K562 (cell line): ENCODE results near the gene LRRC57. TPM values are rescaled to one million over a fixed set of nuclear protein-coding genes. Genes with fewer than 3 reads are reported as not detected.
A peak's percentile ranks its signal among the peaks of the same experiment; 100 is the strongest.

Experiments
- ELF1 ChIP-seq: fragments of 200-800 bp; sonication (Bioruptor generic); IDR thresholded peaks from 2 replicates; pipeline ENCODE4 v1.6.1; 2016; ENCODE audit warnings: missing genetic modification characterization, missing compliant biosample characterization
- ETV1 ChIP-seq: fragments of 450-650 bp; conservative IDR thresholded peaks from 2 replicates; pipeline ENCODE4 v1.6.1; 2016; ENCODE audit warnings: missing genetic modification characterization, control low read depth, low read depth, missing compliant biosample characterization
- HCFC1 ChIP-seq: IDR thresholded peaks from 2 replicates; pipeline ENCODE4 v1.6.1; 2012; ENCODE audit warnings: low read depth, low read length, improper control_type of control experiment
- NFATC3 ChIP-seq: fragments of 450-650 bp; IDR thresholded peaks from 2 replicates; pipeline ENCODE4 v1.6.1; 2017; ENCODE audit warnings: mild to moderate bottlenecking
- NRF1 ChIP-seq, 2 experiments: fragments of 450-650 bp; IDR thresholded peaks in 1 of 2; conservative IDR thresholded peaks in 1 of 2; 2 replicates each; pipeline ENCODE4 v1.6.1; 2014; ENCODE audit warnings: mild to moderate bottlenecking in 2 of 2
- SOX6 ChIP-seq: fragments of 450-650 bp; IDR thresholded peaks from 2 replicates; pipeline ENCODE4 v1.6.1; 2014; ENCODE audit warnings: mild to moderate bottlenecking
- polyA plus RNA-seq, 8 experiments: library from polyadenylated mRNA; depleted of rRNA in 4 of 8; stranded (reverse) in 5 of 8; unstranded in 3 of 8; fragments of >200 nt; fragmentation: Nextera tagmentation in 2 of 8; fragmentation: Illumina TruSeq in 1 of 8; extraction: Ambion mirVana in 2 of 8; extraction: Trizol in 1 of 8; gene quantifications; 2 replicates each; pipeline versions ENCODE4 v1.2.1 to v1.2.3, GENCODE V29; 2011 to 2014; ENCODE audit warnings: inconsistent platforms in 1 of 8, missing spikeins in 1 of 8
- total RNA-seq, 7 experiments: library from RNA; depleted of rRNA in 6 of 7; stranded (reverse); fragments of >200 nt in 6 of 7; fragmentation: Illumina TruSeq in 2 of 7; extraction: Trizol in 2 of 7; gene quantifications; 2 replicates each; pipeline versions ENCODE4 v1.2.1 to v1.2.3, GENCODE V29; 2011 to 2021; ENCODE audit warnings: low replicate concordance in 1 of 7
- TF ChIP-seq, protein P1 (sequence below): sonication (generic); formaldehyde crosslinking; IDR thresholded peaks from 2 replicates; pipeline ENCODE4 v1.8.1; 2023; ENCODE audit warnings: mild to moderate bottlenecking, missing genetic modification reagents
- TF ChIP-seq, protein P2 (sequence below): fragments of 200-600 bp; sonication (generic); IDR thresholded peaks from one replicate; pipeline ENCODE4 v1.6.1; 2012; ENCODE audit warnings: mild to moderate bottlenecking, low read depth, low read length, inconsistent platforms
- TF ChIP-seq, protein P3 (sequence below): fragments of 250-450 bp; sonication (Bioruptor Pico); IDR thresholded peaks from 2 replicates; pipeline ENCODE4 v1.4.0; 2020

The LRRC57 gene
- total and polyA plus RNA-seq, 9 of the 15 experiments (the other 6 are each of a cell fraction or from before 2014, with no cell fraction given), result 3.9 to 20.4 (median 14.8) TPM

DNA sequence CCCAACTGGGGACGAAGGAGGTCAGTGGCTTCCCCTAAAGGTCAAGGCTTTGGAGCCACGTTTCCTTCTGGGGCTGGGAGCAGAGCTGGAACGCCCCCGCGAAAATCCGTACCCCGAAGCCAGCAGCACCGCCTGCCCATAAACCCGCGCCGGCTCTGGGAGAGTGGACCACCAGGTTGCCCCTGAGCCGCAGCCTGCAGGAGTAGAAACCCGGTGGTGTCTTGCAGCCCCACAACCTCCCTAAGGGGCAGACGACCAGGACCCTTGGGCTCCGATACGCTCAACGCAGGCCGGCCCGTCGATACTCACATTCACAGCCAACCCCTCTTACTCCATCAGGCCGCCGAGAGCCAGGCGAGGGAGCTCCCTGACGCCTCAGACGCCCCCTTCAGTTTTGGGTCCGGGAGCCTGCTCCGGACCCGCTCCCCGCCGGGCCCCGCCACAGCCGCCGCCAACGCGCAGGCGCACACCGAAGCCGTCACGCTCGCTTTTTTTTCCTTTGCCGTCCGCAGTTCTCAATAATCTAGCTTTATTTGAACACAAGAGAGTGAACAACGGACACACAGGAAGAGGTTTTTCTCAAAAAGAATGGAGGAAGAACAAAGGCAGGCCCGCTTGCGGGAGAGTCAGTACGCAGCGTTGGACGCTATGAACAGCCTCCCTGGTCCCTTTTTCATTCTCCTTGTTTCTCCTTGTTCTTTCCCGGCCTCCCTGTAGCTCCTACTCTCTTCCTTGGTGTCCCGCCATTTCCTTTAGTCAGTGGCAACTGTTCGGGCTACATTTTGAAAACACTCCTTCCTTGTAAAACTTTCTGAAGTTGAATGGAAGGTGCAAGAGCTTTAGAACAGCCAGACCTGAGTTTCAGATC lies 57.7 kb downstream of the LRRC57 start, which contains the start of gene ZNF106 (continued):
- TF ChIP-seq, protein P1, sequence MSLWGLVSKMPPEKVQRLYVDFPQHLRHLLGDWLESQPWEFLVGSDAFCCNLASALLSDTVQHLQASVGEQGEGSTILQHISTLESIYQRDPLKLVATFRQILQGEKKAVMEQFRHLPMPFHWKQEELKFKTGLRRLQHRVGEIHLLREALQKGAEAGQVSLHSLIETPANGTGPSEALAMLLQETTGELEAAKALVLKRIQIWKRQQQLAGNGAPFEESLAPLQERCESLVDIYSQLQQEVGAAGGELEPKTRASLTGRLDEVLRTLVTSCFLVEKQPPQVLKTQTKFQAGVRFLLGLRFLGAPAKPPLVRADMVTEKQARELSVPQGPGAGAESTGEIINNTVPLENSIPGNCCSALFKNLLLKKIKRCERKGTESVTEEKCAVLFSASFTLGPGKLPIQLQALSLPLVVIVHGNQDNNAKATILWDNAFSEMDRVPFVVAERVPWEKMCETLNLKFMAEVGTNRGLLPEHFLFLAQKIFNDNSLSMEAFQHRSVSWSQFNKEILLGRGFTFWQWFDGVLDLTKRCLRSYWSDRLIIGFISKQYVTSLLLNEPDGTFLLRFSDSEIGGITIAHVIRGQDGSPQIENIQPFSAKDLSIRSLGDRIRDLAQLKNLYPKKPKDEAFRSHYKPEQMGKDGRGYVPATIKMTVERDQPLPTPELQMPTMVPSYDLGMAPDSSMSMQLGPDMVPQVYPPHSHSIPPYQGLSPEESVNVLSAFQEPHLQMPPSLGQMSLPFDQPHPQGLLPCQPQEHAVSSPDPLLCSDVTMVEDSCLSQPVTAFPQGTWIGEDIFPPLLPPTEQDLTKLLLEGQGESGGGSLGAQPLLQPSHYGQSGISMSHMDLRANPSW (CRISPR knock-in tag), result no peak
- TF ChIP-seq, protein P2, sequence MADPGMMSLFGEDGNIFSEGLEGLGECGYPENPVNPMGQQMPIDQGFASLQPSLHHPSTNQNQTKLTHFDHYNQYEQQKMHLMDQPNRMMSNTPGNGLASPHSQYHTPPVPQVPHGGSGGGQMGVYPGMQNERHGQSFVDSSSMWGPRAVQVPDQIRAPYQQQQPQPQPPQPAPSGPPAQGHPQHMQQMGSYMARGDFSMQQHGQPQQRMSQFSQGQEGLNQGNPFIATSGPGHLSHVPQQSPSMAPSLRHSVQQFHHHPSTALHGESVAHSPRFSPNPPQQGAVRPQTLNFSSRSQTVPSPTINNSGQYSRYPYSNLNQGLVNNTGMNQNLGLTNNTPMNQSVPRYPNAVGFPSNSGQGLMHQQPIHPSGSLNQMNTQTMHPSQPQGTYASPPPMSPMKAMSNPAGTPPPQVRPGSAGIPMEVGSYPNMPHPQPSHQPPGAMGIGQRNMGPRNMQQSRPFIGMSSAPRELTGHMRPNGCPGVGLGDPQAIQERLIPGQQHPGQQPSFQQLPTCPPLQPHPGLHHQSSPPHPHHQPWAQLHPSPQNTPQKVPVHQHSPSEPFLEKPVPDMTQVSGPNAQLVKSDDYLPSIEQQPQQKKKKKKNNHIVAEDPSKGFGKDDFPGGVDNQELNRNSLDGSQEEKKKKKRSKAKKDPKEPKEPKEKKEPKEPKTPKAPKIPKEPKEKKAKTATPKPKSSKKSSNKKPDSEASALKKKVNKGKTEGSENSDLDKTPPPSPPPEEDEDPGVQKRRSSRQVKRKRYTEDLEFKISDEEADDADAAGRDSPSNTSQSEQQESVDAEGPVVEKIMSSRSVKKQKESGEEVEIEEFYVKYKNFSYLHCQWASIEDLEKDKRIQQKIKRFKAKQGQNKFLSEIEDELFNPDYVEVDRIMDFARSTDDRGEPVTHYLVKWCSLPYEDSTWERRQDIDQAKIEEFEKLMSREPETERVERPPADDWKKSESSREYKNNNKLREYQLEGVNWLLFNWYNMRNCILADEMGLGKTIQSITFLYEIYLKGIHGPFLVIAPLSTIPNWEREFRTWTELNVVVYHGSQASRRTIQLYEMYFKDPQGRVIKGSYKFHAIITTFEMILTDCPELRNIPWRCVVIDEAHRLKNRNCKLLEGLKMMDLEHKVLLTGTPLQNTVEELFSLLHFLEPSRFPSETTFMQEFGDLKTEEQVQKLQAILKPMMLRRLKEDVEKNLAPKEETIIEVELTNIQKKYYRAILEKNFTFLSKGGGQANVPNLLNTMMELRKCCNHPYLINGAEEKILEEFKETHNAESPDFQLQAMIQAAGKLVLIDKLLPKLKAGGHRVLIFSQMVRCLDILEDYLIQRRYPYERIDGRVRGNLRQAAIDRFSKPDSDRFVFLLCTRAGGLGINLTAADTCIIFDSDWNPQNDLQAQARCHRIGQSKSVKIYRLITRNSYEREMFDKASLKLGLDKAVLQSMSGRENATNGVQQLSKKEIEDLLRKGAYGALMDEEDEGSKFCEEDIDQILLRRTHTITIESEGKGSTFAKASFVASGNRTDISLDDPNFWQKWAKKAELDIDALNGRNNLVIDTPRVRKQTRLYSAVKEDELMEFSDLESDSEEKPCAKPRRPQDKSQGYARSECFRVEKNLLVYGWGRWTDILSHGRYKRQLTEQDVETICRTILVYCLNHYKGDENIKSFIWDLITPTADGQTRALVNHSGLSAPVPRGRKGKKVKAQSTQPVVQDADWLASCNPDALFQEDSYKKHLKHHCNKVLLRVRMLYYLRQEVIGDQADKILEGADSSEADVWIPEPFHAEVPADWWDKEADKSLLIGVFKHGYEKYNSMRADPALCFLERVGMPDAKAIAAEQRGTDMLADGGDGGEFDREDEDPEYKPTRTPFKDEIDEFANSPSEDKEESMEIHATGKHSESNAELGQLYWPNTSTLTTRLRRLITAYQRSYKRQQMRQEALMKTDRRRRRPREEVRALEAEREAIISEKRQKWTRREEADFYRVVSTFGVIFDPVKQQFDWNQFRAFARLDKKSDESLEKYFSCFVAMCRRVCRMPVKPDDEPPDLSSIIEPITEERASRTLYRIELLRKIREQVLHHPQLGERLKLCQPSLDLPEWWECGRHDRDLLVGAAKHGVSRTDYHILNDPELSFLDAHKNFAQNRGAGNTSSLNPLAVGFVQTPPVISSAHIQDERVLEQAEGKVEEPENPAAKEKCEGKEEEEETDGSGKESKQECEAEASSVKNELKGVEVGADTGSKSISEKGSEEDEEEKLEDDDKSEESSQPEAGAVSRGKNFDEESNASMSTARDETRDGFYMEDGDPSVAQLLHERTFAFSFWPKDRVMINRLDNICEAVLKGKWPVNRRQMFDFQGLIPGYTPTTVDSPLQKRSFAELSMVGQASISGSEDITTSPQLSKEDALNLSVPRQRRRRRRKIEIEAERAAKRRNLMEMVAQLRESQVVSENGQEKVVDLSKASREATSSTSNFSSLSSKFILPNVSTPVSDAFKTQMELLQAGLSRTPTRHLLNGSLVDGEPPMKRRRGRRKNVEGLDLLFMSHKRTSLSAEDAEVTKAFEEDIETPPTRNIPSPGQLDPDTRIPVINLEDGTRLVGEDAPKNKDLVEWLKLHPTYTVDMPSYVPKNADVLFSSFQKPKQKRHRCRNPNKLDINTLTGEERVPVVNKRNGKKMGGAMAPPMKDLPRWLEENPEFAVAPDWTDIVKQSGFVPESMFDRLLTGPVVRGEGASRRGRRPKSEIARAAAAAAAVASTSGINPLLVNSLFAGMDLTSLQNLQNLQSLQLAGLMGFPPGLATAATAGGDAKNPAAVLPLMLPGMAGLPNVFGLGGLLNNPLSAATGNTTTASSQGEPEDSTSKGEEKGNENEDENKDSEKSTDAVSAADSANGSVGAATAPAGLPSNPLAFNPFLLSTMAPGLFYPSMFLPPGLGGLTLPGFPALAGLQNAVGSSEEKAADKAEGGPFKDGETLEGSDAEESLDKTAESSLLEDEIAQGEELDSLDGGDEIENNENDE, result no peak
- TF ChIP-seq ETV1 (tag) (peak; percentile 75), NRF1 (conservative IDR thresholded peaks at IDR 0.05 in 1 of 2, IDR thresholded peaks at IDR 0.05 in 1 of 2) (peak; percentile 91 to 93), NFATC3 (no peak), HCFC1 (peak; percentile 75), ELF1 (tag) (peak; percentile 93), SOX6 (peak; percentile 78)
- TF ChIP-seq, protein P3, sequence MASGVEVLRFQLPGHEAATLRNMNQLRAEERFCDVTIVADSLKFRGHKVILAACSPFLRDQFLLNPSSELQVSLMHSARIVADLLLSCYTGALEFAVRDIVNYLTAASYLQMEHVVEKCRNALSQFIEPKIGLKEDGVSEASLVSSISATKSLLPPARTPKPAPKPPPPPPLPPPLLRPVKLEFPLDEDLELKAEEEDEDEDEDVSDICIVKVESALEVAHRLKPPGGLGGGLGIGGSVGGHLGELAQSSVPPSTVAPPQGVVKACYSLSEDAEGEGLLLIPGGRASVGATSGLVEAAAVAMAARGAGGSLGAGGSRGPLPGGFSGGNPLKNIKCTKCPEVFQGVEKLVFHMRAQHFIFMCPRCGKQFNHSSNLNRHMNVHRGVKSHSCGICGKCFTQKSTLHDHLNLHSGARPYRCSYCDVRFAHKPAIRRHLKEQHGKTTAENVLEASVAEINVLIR (CRISPR knock-in tag), result peak; percentile 82
